ENCODE data around the gene ISYNA1. TPM values are rescaled to one million over a fixed set of nuclear protein-coding genes. Genes with fewer than 3 reads are reported as not detected.
A peak's percentile ranks its signal among the peaks of the same experiment; 100 is the strongest.

Gene ISYNA1
- total RNA-seq, result 10 to 100 TPM; 12.6 to 40.7 (median 18.0) TPM
- 100 to 1,000 TPM in 1 of 2 donors, 10 to 100 TPM in 1; 21.4 to 137 TPM for polyA plus RNA-seq
- long read RNA-seq, donor 1, transcript ISYNA1-201 (11 exons, 2,420 nt), result major isoform, 43 of 70 reads
- long read RNA-seq, donor 1, partial matches to known transcripts, result 11 of 70 reads
- long read RNA-seq, donor 1, other reads (novel, unspliced or antisense), result 13 of 70 reads
- long read RNA-seq, donor 2, transcript ISYNA1-201 (11 exons, 2,420 nt), result major isoform, 37 of 72 reads
- long read RNA-seq, donor 2, partial matches to known transcripts, result 20 of 72 reads
- long read RNA-seq, donor 2, other reads (novel, unspliced or antisense), result 7 of 72 reads
- long read RNA-seq, donor 3, transcript ISYNA1-201 (11 exons, 2,420 nt), result major isoform, 71 of 103 reads
- long read RNA-seq, donor 3, partial matches to known transcripts, result 22 of 103 reads
- long read RNA-seq, donor 3, other reads (novel, unspliced or antisense), result 8 of 103 reads

DNA sequence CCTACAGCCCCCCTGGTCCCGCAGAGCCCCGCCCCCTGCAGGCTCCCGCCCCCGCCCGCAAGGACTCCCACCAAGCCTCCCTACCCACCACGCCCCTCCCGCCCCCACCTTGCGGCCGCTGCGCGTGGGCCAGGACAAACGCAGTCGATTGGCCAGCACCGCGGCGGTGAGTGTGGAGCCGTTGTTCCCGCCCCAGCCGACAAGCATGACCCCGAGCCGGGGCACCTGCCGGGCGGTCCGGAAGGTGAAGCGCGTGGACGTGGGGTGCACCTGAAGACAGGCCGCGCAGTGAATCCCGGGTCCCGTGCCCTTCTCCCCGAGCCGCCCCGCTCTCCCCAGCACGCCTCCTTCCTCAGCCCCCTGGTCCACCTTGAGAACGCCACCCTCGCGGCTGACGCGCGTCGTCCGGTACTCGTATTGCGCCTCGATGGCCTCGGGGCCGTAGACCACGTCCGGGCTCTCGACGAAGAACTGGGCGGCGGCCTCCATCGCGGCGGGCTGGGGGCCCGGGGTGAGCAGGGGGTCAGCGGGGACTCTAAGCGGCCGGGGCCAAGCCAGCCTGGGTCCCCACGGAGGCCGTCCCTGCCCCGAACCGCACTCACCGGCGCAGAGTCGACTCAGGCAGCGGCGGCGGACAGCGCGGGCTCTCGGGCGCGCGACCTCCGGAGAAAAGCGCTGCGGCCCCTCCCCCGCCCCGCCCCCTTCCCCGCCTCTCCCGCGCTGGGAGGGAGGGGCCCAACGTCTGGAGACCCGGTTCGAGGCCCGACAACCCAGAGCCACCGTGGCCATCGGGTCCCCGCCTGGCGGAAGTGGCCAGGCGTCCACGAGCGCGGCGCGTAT is at the start of gene ISYNA1:
Gene ISYNA1, minus strand, starts transcription at position 643 of the 840 bp plus-strand sequence. Its CDS starts 154 bp downstream, at position 489.
- Histone ChIP-seq H3K27ac (peak within 1 kb of the TSS; percentile 50 to 89 (median 80)), H3K27me3 (peaks cover 0 to 23% (median 0%) of the 10 kb centered on the region in 7 donors), H3K4me1 (peaks cover 11 to 57% (median 36%) of the 10 kb centered on the region in 9 donors), H3K9me3 (no peaks in the 10 kb centered on the region), H3K36me3 (peaks cover 0 to 20% (median 0%) of the 10 kb centered on the region in 9 donors), H3K4me3 (peak within 1 kb of the TSS; percentile 52 to 81 (median 60))
- intact Hi-C loops (cut with DNase I), result no loop called here
- DNase-seq (peak; percentile 69 to 72), ATAC-seq (peak; percentile 23 to 73 (median 47))
- TF ChIP-seq, protein P1, sequence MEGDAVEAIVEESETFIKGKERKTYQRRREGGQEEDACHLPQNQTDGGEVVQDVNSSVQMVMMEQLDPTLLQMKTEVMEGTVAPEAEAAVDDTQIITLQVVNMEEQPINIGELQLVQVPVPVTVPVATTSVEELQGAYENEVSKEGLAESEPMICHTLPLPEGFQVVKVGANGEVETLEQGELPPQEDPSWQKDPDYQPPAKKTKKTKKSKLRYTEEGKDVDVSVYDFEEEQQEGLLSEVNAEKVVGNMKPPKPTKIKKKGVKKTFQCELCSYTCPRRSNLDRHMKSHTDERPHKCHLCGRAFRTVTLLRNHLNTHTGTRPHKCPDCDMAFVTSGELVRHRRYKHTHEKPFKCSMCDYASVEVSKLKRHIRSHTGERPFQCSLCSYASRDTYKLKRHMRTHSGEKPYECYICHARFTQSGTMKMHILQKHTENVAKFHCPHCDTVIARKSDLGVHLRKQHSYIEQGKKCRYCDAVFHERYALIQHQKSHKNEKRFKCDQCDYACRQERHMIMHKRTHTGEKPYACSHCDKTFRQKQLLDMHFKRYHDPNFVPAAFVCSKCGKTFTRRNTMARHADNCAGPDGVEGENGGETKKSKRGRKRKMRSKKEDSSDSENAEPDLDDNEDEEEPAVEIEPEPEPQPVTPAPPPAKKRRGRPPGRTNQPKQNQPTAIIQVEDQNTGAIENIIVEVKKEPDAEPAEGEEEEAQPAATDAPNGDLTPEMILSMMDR (IDR thresholded peaks at IDR 0.05), result peak in 1 of 9 donors; percentile 0
- WGBS, 2 donors, result 0 to 1% methylated on average over 66 to 99 of the region's 99 CpGs

DNA sequence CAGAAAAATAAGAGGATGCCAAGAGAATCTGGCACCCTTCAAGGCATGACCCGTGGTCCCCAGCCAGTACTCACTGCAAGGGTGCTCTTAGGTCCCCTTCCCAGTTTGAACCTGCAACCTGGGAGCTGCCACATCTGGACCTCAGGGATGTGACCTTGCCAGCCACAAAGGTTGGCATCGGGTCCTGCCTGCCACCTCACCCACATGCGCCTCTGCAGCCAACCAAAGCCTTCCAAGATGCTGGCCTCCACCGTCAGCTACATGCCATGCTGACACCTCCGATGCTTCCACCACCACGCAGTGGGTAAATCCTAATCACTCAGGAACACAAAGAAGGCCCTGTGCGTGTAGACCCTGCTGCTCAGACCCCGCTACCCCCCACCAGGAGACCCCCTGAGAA is 48.8 kb upstream of the ISYNA1 start:
- 87 to 88% methylated on average over 8 of the region's 8 CpGs for WGBS, 2 donors
- no peak overlapping the region for H3K4me3 ChIP-seq

GRCh38 chr19:18484992-18485391 is 47.1 kb upstream of the ISYNA1 start:
- peaks cover 39 to 97% (median 73%) of the 10 kb centered on the region in 9 donors for H3K4me1 ChIP-seq
- H3K27ac ChIP-seq, result peak overlapping the region in 1 of 10 donors; percentile 84
- H3K9me3 ChIP-seq, result no peaks in the 10 kb centered on the region
- DNase-seq (no peak), ATAC-seq (no peak)
- no peak overlapping the region for H3K4me3 ChIP-seq
- no peaks in the 10 kb centered on the region for H3K36me3 ChIP-seq
- 92 to 95% methylated on average over 5 of the region's 5 CpGs for WGBS, 2 donors
- intact Hi-C loops (cut with DNase I), result no loop called here
- TF ChIP-seq, protein P1 (IDR thresholded peaks at IDR 0.05), result no peak
- no peaks in the 10 kb centered on the region for H3K27me3 ChIP-seq

More for the DNA sequence above, 48.8 kb upstream of the ISYNA1 start:
- peak overlapping the region in 5 of 10 donors; percentile 44 to 84 (median 53) for H3K27ac ChIP-seq
- DNase-seq, result no peak
- intact Hi-C loops (cut with DNase I), result no loop called here
- ATAC-seq, result no peak
- peaks cover 28 to 79% (median 64%) of the 10 kb centered on the region in 9 donors for H3K4me1 ChIP-seq
- H3K36me3 ChIP-seq, result no peaks in the 10 kb centered on the region
- TF ChIP-seq, protein P1 (IDR thresholded peaks at IDR 0.05), result no peak
- no peaks in the 10 kb centered on the region for H3K27me3 ChIP-seq
- H3K9me3 ChIP-seq, result no peaks in the 10 kb centered on the region
